ENCODE results near the gene KLK2.

DNA sequence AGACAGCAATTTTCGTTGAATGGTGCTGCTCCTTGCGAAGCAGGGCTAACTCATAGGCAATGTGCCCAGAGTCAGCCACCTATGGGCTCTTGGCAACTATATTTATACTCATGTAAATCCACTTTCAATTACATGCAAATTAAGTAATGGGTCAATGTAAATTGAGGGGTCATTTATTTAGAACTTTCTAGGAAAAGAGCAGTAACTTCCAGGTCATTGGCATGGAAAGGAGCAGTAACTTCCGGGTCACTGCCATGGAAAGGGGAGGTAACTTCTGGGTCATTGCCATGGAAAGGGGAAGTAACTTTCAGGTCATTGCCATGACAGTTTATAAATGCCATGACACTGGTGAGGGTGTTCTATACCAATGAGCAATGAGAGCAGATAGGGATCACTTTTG is 26.3 kb downstream of the KLK2 start:
- TF ChIP-seq, protein P1, sequence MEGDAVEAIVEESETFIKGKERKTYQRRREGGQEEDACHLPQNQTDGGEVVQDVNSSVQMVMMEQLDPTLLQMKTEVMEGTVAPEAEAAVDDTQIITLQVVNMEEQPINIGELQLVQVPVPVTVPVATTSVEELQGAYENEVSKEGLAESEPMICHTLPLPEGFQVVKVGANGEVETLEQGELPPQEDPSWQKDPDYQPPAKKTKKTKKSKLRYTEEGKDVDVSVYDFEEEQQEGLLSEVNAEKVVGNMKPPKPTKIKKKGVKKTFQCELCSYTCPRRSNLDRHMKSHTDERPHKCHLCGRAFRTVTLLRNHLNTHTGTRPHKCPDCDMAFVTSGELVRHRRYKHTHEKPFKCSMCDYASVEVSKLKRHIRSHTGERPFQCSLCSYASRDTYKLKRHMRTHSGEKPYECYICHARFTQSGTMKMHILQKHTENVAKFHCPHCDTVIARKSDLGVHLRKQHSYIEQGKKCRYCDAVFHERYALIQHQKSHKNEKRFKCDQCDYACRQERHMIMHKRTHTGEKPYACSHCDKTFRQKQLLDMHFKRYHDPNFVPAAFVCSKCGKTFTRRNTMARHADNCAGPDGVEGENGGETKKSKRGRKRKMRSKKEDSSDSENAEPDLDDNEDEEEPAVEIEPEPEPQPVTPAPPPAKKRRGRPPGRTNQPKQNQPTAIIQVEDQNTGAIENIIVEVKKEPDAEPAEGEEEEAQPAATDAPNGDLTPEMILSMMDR (IDR thresholded peaks at IDR 0.05) = no peak
- TF ChIP-seq POLR2A (IDR thresholded peaks at IDR 0.05) = no peak

Data from prostate gland (tissue), 2 donors.